Trophoblast cell (in vitro differentiated cells and primary cell): ENCODE results near the gene STK36.

Source experiments
- DNase-seq, 2 donors: peaks; one replicate each; pipeline ENCODE4 v3.0.0-alpha.2; 2016
- H2AFZ ChIP-seq: 2 replicates; pipeline ENCODE4 v1.6.1; 2013; ENCODE audit warnings: low read length, moderate library complexity, mild to moderate bottlenecking; ENCODE audit not compliant: insufficient read depth, poor library complexity
- H2AK5ac ChIP-seq: 2 replicates; pipeline ENCODE4 v1.6.1; 2013; ENCODE audit warnings: mild to moderate bottlenecking, low read length
- H2BK120ac ChIP-seq: 2 replicates; pipeline ENCODE4 v1.6.1; 2013; ENCODE audit warnings: low read length, mild to moderate bottlenecking, moderate library complexity; ENCODE audit not compliant: insufficient read depth, poor library complexity
- H2BK12ac ChIP-seq: 2 replicates; pipeline ENCODE4 v1.6.1; 2013; ENCODE audit warnings: mild to moderate bottlenecking, low read length, moderate library complexity
- H2BK5ac ChIP-seq: 2 replicates; pipeline ENCODE4 v1.6.1; 2013; ENCODE audit warnings: low read length, low read depth, moderate library complexity, mild to moderate bottlenecking; ENCODE audit not compliant: poor library complexity
- H3K14ac ChIP-seq: 2 replicates; pipeline ENCODE4 v1.6.1; 2013; ENCODE audit warnings: mild to moderate bottlenecking, low read length
- H3K18ac ChIP-seq: 2 replicates; pipeline ENCODE4 v1.6.1; 2013; ENCODE audit warnings: mild to moderate bottlenecking, low read length
- H3K23ac ChIP-seq: 2 replicates; pipeline ENCODE4 v1.6.1; 2013; ENCODE audit warnings: low read length
- H3K27ac ChIP-seq: 2 replicates; pipeline ENCODE4 v1.5.1; 2013; ENCODE audit warnings: low read depth, mild to moderate bottlenecking, inconsistent platforms, low read length, moderate library complexity
- H3K27me3 ChIP-seq: 2 replicates; pipeline ENCODE4 v1.6.1; 2013; ENCODE audit warnings: inconsistent platforms, mild to moderate bottlenecking, low read length, moderate library complexity; ENCODE audit not compliant: insufficient read depth
- H3K36me3 ChIP-seq, 2 experiments: 1 replicate in 1 of 2; 2 replicates in 1 of 2; pipeline ENCODE4 v1.6.1; 2013; ENCODE audit warnings: low read length in 2 of 2, mild to moderate bottlenecking in 2 of 2, moderate library complexity in 1 of 2; ENCODE audit not compliant: insufficient read depth in 2 of 2, control insufficient read depth in 1 of 2
- H3K4ac ChIP-seq: 2 replicates; pipeline ENCODE4 v1.6.1; 2013; ENCODE audit warnings: low read depth, mild to moderate bottlenecking, low read length, moderate library complexity
- H3K4me1 ChIP-seq, 2 experiments: 1 replicate in 1 of 2; 2 replicates in 1 of 2; pipeline ENCODE4 v1.6.1; 2013; ENCODE audit warnings: low read length in 2 of 2, mild to moderate bottlenecking in 2 of 2, moderate library complexity in 1 of 2; ENCODE audit not compliant: insufficient read depth in 2 of 2, control insufficient read depth in 1 of 2
- H3K4me2 ChIP-seq: 2 replicates; pipeline ENCODE4 v1.6.1; 2013; ENCODE audit warnings: inconsistent platforms, mild to moderate bottlenecking, low read length, moderate library complexity
- H3K4me3 ChIP-seq: 2 replicates; pipeline ENCODE4 v1.5.1; 2013; ENCODE audit warnings: mild to moderate bottlenecking, low read depth, low read length, inconsistent platforms
- H3K79me1 ChIP-seq: one replicate; pipeline ENCODE4 v1.6.1; 2013; ENCODE audit warnings: low read length
- H3K79me2 ChIP-seq: 2 replicates; pipeline ENCODE4 v1.6.1; 2013; ENCODE audit warnings: low read length, mild to moderate bottlenecking; ENCODE audit not compliant: control insufficient read depth, insufficient read depth, poor library complexity
- H3K9ac ChIP-seq: 2 replicates; pipeline ENCODE4 v1.6.1; 2013; ENCODE audit warnings: mild to moderate bottlenecking, low read length
- H3K9me3 ChIP-seq: 2 replicates; pipeline ENCODE4 v1.6.1; 2013; ENCODE audit warnings: low read depth, mild to moderate bottlenecking, control low read depth, inconsistent platforms, low read length; ENCODE audit not compliant: insufficient read depth
- H4K12ac ChIP-seq: 2 replicates; pipeline ENCODE4 v1.6.1; 2013; ENCODE audit warnings: low read depth, mild to moderate bottlenecking, low read length, moderate library complexity
- H4K8ac ChIP-seq: 2 replicates; pipeline ENCODE4 v1.6.1; 2013; ENCODE audit warnings: low read depth, mild to moderate bottlenecking, low read length, moderate library complexity
- H4K91ac ChIP-seq: one replicate; pipeline ENCODE4 v1.6.1; 2013; ENCODE audit warnings: low read depth, mild to moderate bottlenecking, low read length, moderate library complexity
- WGBS: extraction: QIAGEN DNeasy Blood & Tissue Kit; methylation state at CpG from one replicate; pipeline ENCODE4 v1.1.7; 2013; ENCODE audit warnings: missing lambda C conversion rate; ENCODE audit not compliant: insufficient read length, insufficient coverage; ENCODE audit errors: extremely low coverage; 5-methylcytosine and 5-hydroxymethylcytosine counted together

Gene STK36

GRCh38 chr2:218662827-218663226 is 9.1 kb upstream of the STK36 start:
- peaks cover 48 to 57% of the 10 kb centered on the region in 2 experiments for H3K36me3 ChIP-seq
- no peak overlapping the region for H3K27ac ChIP-seq
- no peak overlapping the region for H2AK5ac ChIP-seq
- no peak overlapping the region for H3K4ac ChIP-seq
- no CpG with 5 or more reads among the region's 10 CpGs for WGBS
- H2BK120ac ChIP-seq, result no peak overlapping the region
- no peak overlapping the region for H3K4me2 ChIP-seq
- no peaks in the 10 kb centered on the region for H3K9me3 ChIP-seq
- no peak overlapping the region for H2BK5ac ChIP-seq
- H3K79me1 ChIP-seq, result peaks cover 6% of the 10 kb centered on the region
- no peak overlapping the region for H3K4me3 ChIP-seq
- H2BK12ac ChIP-seq, result no peak overlapping the region
- H3K4me1 ChIP-seq, result peaks cover 3 to 4% of the 10 kb centered on the region in 2 experiments
- H4K12ac ChIP-seq, result no peak overlapping the region
- no peak overlapping the region for H4K8ac ChIP-seq
- no peak overlapping the region for H4K91ac ChIP-seq
- no peaks in the 10 kb centered on the region for H3K27me3 ChIP-seq
- H3K14ac ChIP-seq, result no peak overlapping the region
- H3K9ac ChIP-seq, result no peak overlapping the region
- no peak overlapping the region for H3K18ac ChIP-seq
- no peak overlapping the region for H3K23ac ChIP-seq
- no peak overlapping the region for H2AFZ ChIP-seq
- H3K79me2 ChIP-seq, result peaks cover 4% of the 10 kb centered on the region
- DNase-seq, result no peak

- Histone ChIP-seq H2AFZ (no peak overlapping the region), H3K27me3 (no peaks in the 10 kb centered on the region), H3K27ac (no peak overlapping the region), H3K18ac (no peak overlapping the region), H3K9ac (no peak overlapping the region), H4K8ac (no peak overlapping the region), H3K79me2 (peaks cover 3% of the 10 kb centered on the region), H3K9me3 (no peaks in the 10 kb centered on the region), H3K79me1 (peaks cover 5% of the 10 kb centered on the region), H2AK5ac (no peak overlapping the region), H3K36me3 (peaks cover 51 to 61% of the 10 kb centered on the region in 2 experiments), H4K91ac (no peak overlapping the region), H2BK120ac (no peak overlapping the region), H3K23ac (no peak overlapping the region), H3K14ac (no peak overlapping the region), H2BK5ac (no peak overlapping the region), H3K4ac (no peak overlapping the region), H3K4me2 (no peak overlapping the region), H4K12ac (no peak overlapping the region), H3K4me3 (no peak overlapping the region), H2BK12ac (no peak overlapping the region), H3K4me1 (peaks cover 3 to 4% of the 10 kb centered on the region in 2 experiments)
- WGBS, result no CpG with 5 or more reads among the region's 15 CpGs
- DNase-seq, result no peak
Measured at GRCh38 chr2:218663901-218664300, 8.0 kb upstream of the STK36 start.

GRCh38 chr2:218664653-218665052 is 7.2 kb upstream of the STK36 start:
- no CpG with 5 or more reads among the region's 7 CpGs for WGBS
- H4K12ac ChIP-seq, result no peak overlapping the region
- no peak overlapping the region for H3K4me2 ChIP-seq
- no peaks in the 10 kb centered on the region for H3K27me3 ChIP-seq
- no peak overlapping the region for H3K14ac ChIP-seq
- no peak overlapping the region for H3K18ac ChIP-seq
- H3K9ac ChIP-seq, result no peak overlapping the region
- H2BK120ac ChIP-seq, result no peak overlapping the region
- no peaks in the 10 kb centered on the region for H3K79me1 ChIP-seq
- no peak overlapping the region for H3K4me3 ChIP-seq
- no peaks in the 10 kb centered on the region for H3K79me2 ChIP-seq
- H2AK5ac ChIP-seq, result no peak overlapping the region
- no peak overlapping the region for H2BK12ac ChIP-seq
- no peak overlapping the region for H3K27ac ChIP-seq
- no peak overlapping the region for H4K8ac ChIP-seq
- H4K91ac ChIP-seq, result no peak overlapping the region
- H3K23ac ChIP-seq, result no peak overlapping the region
- peaks cover 51 to 61% of the 10 kb centered on the region in 2 experiments for H3K36me3 ChIP-seq
- no peak overlapping the region for H2AFZ ChIP-seq
- H3K4me1 ChIP-seq, result peaks cover 3 to 4% of the 10 kb centered on the region in 2 experiments
- no peak for DNase-seq
- no peaks in the 10 kb centered on the region for H3K9me3 ChIP-seq
- no peak overlapping the region for H2BK5ac ChIP-seq
- H3K4ac ChIP-seq, result no peak overlapping the region

GRCh38 chr2:218671097-218671653 is 711 bp upstream of the STK36 start:
- no CpG with 5 or more reads among the region's 12 CpGs for WGBS

More at GRCh38 chr2:218671097-218671653, 711 bp upstream of the STK36 start:
- H3K4me2 ChIP-seq, result peak overlapping the region; percentile 71
- peak overlapping the region; percentile 4 for H4K12ac ChIP-seq
- peak; percentile 12 to 53 for DNase-seq
- H3K79me1 ChIP-seq, result peaks cover 8% of the 10 kb centered on the region
- peak overlapping the region; percentile 3 for H3K4ac ChIP-seq
- peak overlapping the region; percentile 48 for H2AK5ac ChIP-seq
- H3K27me3 ChIP-seq, result no peaks in the 10 kb centered on the region
- H3K4me3 ChIP-seq, result peak overlapping the region; percentile 98
- H3K14ac ChIP-seq, result peak overlapping the region; percentile 23
- no peaks in the 10 kb centered on the region for H3K9me3 ChIP-seq
- H2BK5ac ChIP-seq, result no peak overlapping the region
- peak overlapping the region; percentile 9 for H2AFZ ChIP-seq
- H3K18ac ChIP-seq, result peak overlapping the region; percentile 12
- H2BK120ac ChIP-seq, result no peak overlapping the region
- H3K9ac ChIP-seq, result peak overlapping the region; percentile 89
- H4K8ac ChIP-seq, result peak overlapping the region; percentile 79
- peaks cover 9 to 20% of the 10 kb centered on the region in 2 experiments for H3K36me3 ChIP-seq
- peak overlapping the region; percentile 5 for H3K27ac ChIP-seq
- H3K4me1 ChIP-seq, result peaks cover 0 to 11% of the 10 kb centered on the region in 2 experiments
- H3K79me2 ChIP-seq, result no peaks in the 10 kb centered on the region
- no peak overlapping the region for H3K23ac ChIP-seq
- H4K91ac ChIP-seq, result peak overlapping the region; percentile 3
- peak overlapping the region; percentile 2 for H2BK12ac ChIP-seq
